Liver (tissue), 9 donors: ENCODE measurements around the gene SYCE3. TPM values are rescaled to one million over a fixed set of nuclear protein-coding genes. Genes with fewer than 3 reads are reported as not detected.

Experiments
- DNase-seq: peaks from one replicate; pipeline ENCODE4 v3.0.0-alpha.2; 2017; ENCODE audit warnings: low spot score
- H3K27ac ChIP-seq, 2 donors: one replicate each; pipeline ENCODE4 v1.7.0; 2013; ENCODE audit warnings: inconsistent platforms in 2 of 2, low read length in 2 of 2, control low read depth in 1 of 2, low read depth in 1 of 2, mild to moderate bottlenecking in 1 of 2
- H3K27me3 ChIP-seq, 4 donors: one replicate each; pipeline versions ENCODE4 v1.6.1 to v1.7.0; 2013; ENCODE audit warnings: low read length in 3 of 4, inconsistent platforms in 1 of 4, mild to moderate bottlenecking in 1 of 4, moderate library complexity in 1 of 4; ENCODE audit not compliant: control insufficient read depth in 4 of 4, insufficient read depth in 4 of 4
- H3K36me3 ChIP-seq, 4 donors: one replicate each; pipeline versions ENCODE4 v1.6.1 to v1.7.0; 2013; ENCODE audit warnings: low read length in 3 of 4, mild to moderate bottlenecking in 3 of 4, low read depth in 1 of 4, moderate library complexity in 1 of 4; ENCODE audit not compliant: control insufficient read depth in 4 of 4, insufficient read depth in 3 of 4
- H3K4me1 ChIP-seq, 4 donors: one replicate each; pipeline versions ENCODE4 v1.6.1 to v1.7.0; 2013; ENCODE audit warnings: low read length in 3 of 4, mild to moderate bottlenecking in 3 of 4, moderate library complexity in 1 of 4; ENCODE audit not compliant: control insufficient read depth in 4 of 4, insufficient read depth in 4 of 4
- H3K4me3 ChIP-seq, 3 donors: one replicate each; pipeline versions ENCODE4 v1.6.1 to v1.7.0; 2013; ENCODE audit warnings: low read length in 3 of 3, control low read depth in 1 of 3, low read depth in 1 of 3, mild to moderate bottlenecking in 1 of 3
- H3K9ac ChIP-seq, 2 donors: one replicate each; pipeline ENCODE4 v1.7.0; 2013; ENCODE audit warnings: low read length in 2 of 2, mild to moderate bottlenecking in 2 of 2, moderate library complexity in 2 of 2, control low read depth in 1 of 2, low read depth in 1 of 2
- H3K9me3 ChIP-seq, 4 donors: one replicate each; pipeline versions ENCODE4 v1.6.1 to v1.7.0; 2013; ENCODE audit warnings: low read length in 3 of 4; ENCODE audit not compliant: control insufficient read depth in 4 of 4
- EGR1 ChIP-seq, 2 donors: IDR thresholded peaks; 2 replicates each; pipeline ENCODE4 v1.6.1; 2016 to 2018; ENCODE audit warnings: antibody characterized with exemption in 2 of 2, low read depth in 2 of 2
- FOXA1 ChIP-seq: IDR thresholded peaks from 2 replicates; pipeline ENCODE4 v1.6.1; 2016; ENCODE audit warnings: antibody characterized with exemption
- FOXA2 ChIP-seq: IDR thresholded peaks from 2 replicates; pipeline ENCODE4 v1.6.1; 2016; ENCODE audit warnings: antibody characterized with exemption
- GABPA ChIP-seq, 2 donors: IDR thresholded peaks in 1 of 2; conservative IDR thresholded peaks in 1 of 2; 2 replicates each; pipeline ENCODE4 v1.6.1; 2016; ENCODE audit warnings: antibody characterized with exemption in 2 of 2, mild to moderate bottlenecking in 1 of 2, moderate library complexity in 1 of 2
- HNF4A ChIP-seq, 2 donors: conservative IDR thresholded peaks; 2 replicates each; pipeline ENCODE4 v1.6.1; 2016; ENCODE audit warnings: antibody characterized with exemption in 2 of 2, mild to moderate bottlenecking in 2 of 2
- HNF4G ChIP-seq: IDR thresholded peaks from 2 replicates; pipeline ENCODE4 v1.6.1; 2016; ENCODE audit warnings: antibody characterized with exemption
- JUND ChIP-seq, 2 donors: IDR thresholded peaks; 2 replicates each; pipeline ENCODE4 v1.6.1; 2016; ENCODE audit warnings: antibody characterized with exemption in 2 of 2
- NR2F2 ChIP-seq: IDR thresholded peaks from 2 replicates; pipeline ENCODE4 v1.6.1; 2016; ENCODE audit warnings: antibody characterized with exemption
- RAD21 ChIP-seq, 2 donors: IDR thresholded peaks; 2 replicates each; pipeline ENCODE4 v1.6.1; 2016; ENCODE audit warnings: antibody characterized with exemption in 2 of 2, mild to moderate bottlenecking in 2 of 2
- RXRA ChIP-seq, 2 donors: IDR thresholded peaks; 2 replicates each; pipeline ENCODE4 v1.6.1; 2017 to 2018; ENCODE audit warnings: antibody characterized with exemption in 2 of 2, mild to moderate bottlenecking in 1 of 2
- SP1 ChIP-seq: IDR thresholded peaks from 2 replicates; pipeline ENCODE4 v1.6.1; 2018; ENCODE audit warnings: antibody characterized with exemption, mild to moderate bottlenecking
- TAF1 ChIP-seq: conservative IDR thresholded peaks from 2 replicates; pipeline ENCODE4 v1.6.1; 2016; ENCODE audit warnings: antibody characterized with exemption, mild to moderate bottlenecking
- YY1 ChIP-seq: IDR thresholded peaks from 2 replicates; pipeline ENCODE4 v1.6.1; 2016; ENCODE audit warnings: antibody characterized with exemption, mild to moderate bottlenecking
- WGBS: extraction: QIAGEN DNeasy Blood & Tissue Kit; methylation state at CpG from one replicate; pipeline ENCODE4 v1.1.7; 2013; 5-methylcytosine and 5-hydroxymethylcytosine counted together
- polyA plus RNA-seq, 2 donors: library from polyadenylated mRNA; stranded (reverse) in 1 of 2; unstranded in 1 of 2; fragments of 200-250 nt in 1 of 2; fragments of >200 nt in 1 of 2; fragmentation: Nextera tagmentation in 1 of 2; extraction: Ambion mirVana in 1 of 2; gene quantifications; one replicate each; pipeline versions ENCODE4 v1.2.1 to v1.2.3, GENCODE V29; 2013 to 2015
- total RNA-seq, 2 donors: library from RNA; depleted of rRNA; stranded (reverse); fragments of >200 nt; gene quantifications; one replicate each; pipeline ENCODE4 v1.2.3, GENCODE V29; 2014
- TF ChIP-seq, protein P1 (sequence below): IDR thresholded peaks from 2 replicates; pipeline ENCODE4 v1.6.1; 2016; ENCODE audit warnings: antibody characterized with exemption, mild to moderate bottlenecking
- TF ChIP-seq, protein P2 (sequence below): fragments of 150-350 bp; IDR thresholded peaks from 2 replicates; pipeline ENCODE4 v1.5.1; 2017; ENCODE audit warnings: improper control_type of control experiment, low read depth, low read length; ENCODE audit not compliant: missing input control
- TF ChIP-seq, protein P3 (sequence below): IDR thresholded peaks from 2 replicates; pipeline ENCODE4 v1.6.1; 2016; ENCODE audit warnings: antibody characterized with exemption
- TF ChIP-seq, protein P4 (sequence below): IDR thresholded peaks from 2 replicates; pipeline ENCODE4 v1.6.1; 2016; ENCODE audit warnings: antibody characterized with exemption
- TF ChIP-seq, protein P5 (sequence below): IDR thresholded peaks from 2 replicates; pipeline ENCODE4 v1.6.1; 2016; ENCODE audit warnings: antibody characterized with exemption
- donor health status: healthy.
- donor health status: healthy.
- donor health status: healthy.
- donor health status: healthy.
- donor health status: healthy.

The SYCE3 gene
- total and polyA plus RNA-seq, 4 donors, result 0.45 to 2.2 TPM; not detected in 2

DNA sequence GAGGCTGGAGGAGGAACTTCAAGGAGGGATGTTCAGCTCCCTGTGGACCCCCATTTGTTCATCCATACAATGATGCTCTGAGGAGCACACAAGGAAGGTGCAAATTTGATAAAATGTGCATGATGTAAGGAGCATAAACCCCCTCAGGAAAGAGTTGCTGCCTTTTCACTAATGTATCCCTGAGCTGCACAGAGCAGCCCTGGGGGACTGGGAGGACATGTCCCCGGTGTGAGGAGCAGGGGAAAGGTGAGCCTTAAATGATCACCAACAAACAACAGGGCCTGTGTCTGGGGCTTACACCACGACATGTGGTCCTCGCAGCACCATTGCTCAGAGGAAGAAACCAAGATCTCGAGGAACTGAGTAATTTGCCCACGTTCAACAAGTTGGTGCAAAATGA lies 34.4 kb upstream of the SYCE3 start (continued):
- TF ChIP-seq YY1, result no peak

DNA sequence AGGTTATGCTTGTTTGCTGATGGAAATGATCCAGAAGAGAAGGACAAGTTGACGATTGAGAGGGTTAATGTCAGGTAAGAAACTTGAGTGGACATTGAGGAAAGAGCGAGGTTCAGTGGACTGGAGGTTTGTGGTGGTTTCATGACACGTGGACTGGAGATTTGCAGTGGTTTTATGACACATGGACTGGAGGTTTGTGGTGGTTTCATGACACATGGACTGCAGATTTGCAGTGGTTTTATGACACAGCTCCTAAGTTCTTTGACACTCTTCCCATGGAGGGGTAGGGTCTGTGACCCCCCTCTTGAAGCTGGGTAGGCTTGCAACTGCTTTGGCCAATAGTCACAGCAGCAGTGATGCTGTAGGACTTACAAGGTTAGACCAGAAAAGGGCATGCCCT lies 32.5 kb upstream of the SYCE3 start:
- no peak for TF ChIP-seq RAD21 (IDR thresholded peaks at IDR 0.05)
- TF ChIP-seq, protein P1, sequence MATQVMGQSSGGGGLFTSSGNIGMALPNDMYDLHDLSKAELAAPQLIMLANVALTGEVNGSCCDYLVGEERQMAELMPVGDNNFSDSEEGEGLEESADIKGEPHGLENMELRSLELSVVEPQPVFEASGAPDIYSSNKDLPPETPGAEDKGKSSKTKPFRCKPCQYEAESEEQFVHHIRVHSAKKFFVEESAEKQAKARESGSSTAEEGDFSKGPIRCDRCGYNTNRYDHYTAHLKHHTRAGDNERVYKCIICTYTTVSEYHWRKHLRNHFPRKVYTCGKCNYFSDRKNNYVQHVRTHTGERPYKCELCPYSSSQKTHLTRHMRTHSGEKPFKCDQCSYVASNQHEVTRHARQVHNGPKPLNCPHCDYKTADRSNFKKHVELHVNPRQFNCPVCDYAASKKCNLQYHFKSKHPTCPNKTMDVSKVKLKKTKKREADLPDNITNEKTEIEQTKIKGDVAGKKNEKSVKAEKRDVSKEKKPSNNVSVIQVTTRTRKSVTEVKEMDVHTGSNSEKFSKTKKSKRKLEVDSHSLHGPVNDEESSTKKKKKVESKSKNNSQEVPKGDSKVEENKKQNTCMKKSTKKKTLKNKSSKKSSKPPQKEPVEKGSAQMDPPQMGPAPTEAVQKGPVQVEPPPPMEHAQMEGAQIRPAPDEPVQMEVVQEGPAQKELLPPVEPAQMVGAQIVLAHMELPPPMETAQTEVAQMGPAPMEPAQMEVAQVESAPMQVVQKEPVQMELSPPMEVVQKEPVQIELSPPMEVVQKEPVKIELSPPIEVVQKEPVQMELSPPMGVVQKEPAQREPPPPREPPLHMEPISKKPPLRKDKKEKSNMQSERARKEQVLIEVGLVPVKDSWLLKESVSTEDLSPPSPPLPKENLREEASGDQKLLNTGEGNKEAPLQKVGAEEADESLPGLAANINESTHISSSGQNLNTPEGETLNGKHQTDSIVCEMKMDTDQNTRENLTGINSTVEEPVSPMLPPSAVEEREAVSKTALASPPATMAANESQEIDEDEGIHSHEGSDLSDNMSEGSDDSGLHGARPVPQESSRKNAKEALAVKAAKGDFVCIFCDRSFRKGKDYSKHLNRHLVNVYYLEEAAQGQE, result no peak
- TF ChIP-seq, protein P2, sequence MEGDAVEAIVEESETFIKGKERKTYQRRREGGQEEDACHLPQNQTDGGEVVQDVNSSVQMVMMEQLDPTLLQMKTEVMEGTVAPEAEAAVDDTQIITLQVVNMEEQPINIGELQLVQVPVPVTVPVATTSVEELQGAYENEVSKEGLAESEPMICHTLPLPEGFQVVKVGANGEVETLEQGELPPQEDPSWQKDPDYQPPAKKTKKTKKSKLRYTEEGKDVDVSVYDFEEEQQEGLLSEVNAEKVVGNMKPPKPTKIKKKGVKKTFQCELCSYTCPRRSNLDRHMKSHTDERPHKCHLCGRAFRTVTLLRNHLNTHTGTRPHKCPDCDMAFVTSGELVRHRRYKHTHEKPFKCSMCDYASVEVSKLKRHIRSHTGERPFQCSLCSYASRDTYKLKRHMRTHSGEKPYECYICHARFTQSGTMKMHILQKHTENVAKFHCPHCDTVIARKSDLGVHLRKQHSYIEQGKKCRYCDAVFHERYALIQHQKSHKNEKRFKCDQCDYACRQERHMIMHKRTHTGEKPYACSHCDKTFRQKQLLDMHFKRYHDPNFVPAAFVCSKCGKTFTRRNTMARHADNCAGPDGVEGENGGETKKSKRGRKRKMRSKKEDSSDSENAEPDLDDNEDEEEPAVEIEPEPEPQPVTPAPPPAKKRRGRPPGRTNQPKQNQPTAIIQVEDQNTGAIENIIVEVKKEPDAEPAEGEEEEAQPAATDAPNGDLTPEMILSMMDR, result no peak
- TF ChIP-seq RXRA (IDR thresholded peaks at IDR 0.05), result no peak
- no peak for TF ChIP-seq GABPA (IDR thresholded peaks at IDR 0.05 in 1 of 2, conservative IDR thresholded peaks at IDR 0.05 in 1 of 2)
- no peak for TF ChIP-seq HNF4G
- TF ChIP-seq, protein P3, sequence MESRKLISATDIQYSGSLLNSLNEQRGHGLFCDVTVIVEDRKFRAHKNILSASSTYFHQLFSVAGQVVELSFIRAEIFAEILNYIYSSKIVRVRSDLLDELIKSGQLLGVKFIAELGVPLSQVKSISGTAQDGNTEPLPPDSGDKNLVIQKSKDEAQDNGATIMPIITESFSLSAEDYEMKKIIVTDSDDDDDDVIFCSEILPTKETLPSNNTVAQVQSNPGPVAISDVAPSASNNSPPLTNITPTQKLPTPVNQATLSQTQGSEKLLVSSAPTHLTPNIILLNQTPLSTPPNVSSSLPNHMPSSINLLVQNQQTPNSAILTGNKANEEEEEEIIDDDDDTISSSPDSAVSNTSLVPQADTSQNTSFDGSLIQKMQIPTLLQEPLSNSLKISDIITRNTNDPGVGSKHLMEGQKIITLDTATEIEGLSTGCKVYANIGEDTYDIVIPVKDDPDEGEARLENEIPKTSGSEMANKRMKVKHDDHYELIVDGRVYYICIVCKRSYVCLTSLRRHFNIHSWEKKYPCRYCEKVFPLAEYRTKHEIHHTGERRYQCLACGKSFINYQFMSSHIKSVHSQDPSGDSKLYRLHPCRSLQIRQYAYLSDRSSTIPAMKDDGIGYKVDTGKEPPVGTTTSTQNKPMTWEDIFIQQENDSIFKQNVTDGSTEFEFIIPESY, result no peak
- TF ChIP-seq FOXA2, result no peak
- TF ChIP-seq HNF4A (conservative IDR thresholded peaks at IDR 0.05), result no peak
- TF ChIP-seq JUND (IDR thresholded peaks at IDR 0.05), result no peak
- no peak for TF ChIP-seq NR2F2
- TF ChIP-seq, protein P4, sequence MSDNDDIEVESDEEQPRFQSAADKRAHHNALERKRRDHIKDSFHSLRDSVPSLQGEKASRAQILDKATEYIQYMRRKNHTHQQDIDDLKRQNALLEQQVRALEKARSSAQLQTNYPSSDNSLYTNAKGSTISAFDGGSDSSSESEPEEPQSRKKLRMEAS, result no peak
- TF ChIP-seq, protein P5, sequence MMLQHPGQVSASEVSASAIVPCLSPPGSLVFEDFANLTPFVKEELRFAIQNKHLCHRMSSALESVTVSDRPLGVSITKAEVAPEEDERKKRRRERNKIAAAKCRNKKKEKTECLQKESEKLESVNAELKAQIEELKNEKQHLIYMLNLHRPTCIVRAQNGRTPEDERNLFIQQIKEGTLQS, result no peak
- TF ChIP-seq FOXA1, result no peak
- no peak for TF ChIP-seq EGR1 (IDR thresholded peaks at IDR 0.05; ENCODE audit: low read depth in 2 of 2)
- no peak for TF ChIP-seq TAF1
- no peak for TF ChIP-seq SP1
- no peak for TF ChIP-seq YY1

More for the DNA sequence above, 32.5 kb upstream of the SYCE3 start:
- H3K9me3 ChIP-seq, result no peaks in the 10 kb centered on the region
- no peak overlapping the region for H3K4me3 ChIP-seq
- peaks cover 0 to 3% (median under 1%) of the 10 kb centered on the region in 4 donors for H3K4me1 ChIP-seq
- no peak for DNase-seq
- H3K27ac ChIP-seq, result no peak overlapping the region
- H3K27me3 ChIP-seq, result no peaks in the 10 kb centered on the region
- no peak overlapping the region for H3K9ac ChIP-seq
- whole genome bisulfite sequencing, result 94% methylated on average over 3 of the region's 3 CpGs
- H3K36me3 ChIP-seq, result no peaks in the 10 kb centered on the region
